Measurements from ENCODE around the gene ZMIZ1.
"Not testable (repeated sequence)": the region's sequence is repeated elsewhere in the genome, so short reads cannot be mapped to it uniquely, and the experiment has no call there.

Gene ZMIZ1

DNA sequence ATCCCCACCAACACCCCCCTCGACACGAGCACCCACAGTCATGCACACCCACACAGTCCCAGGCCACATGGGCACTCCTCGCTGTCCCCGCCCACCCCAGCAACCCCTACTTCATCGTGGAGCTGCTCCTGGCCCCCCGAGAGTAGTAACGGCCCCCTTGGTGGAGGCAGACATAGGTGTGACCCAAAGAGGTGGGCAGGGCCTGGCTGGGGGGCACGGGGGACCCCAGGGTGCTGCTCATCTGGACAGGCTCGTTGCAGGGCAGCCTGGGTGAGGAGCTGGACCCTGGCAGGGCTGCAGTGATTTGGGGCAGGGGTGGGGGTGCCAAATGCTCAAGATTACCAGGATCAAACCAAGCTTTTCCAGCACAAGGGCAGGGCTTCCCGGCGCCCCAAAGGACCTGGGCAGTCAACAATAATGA lies 42.4 kb upstream of the ZMIZ1 start:
- peaks cover 19 to 25% of the 10 kb centered on the region in 2 donors for H3K27me3 Mint-ChIP-seq
- DNase-seq: no peak
- H3K4me3 Mint-ChIP-seq: no peak overlapping the region
- peaks cover 5% of the 10 kb centered on the region in 2 donors for H3K4me1 Mint-ChIP-seq
- no peaks in the 10 kb centered on the region for H3K9me3 Mint-ChIP-seq
- no peak for ATAC-seq (replicated peaks)
- no peak overlapping the region for H3K27ac Mint-ChIP-seq
- H3K36me3 Mint-ChIP-seq: no peaks in the 10 kb centered on the region

DNA sequence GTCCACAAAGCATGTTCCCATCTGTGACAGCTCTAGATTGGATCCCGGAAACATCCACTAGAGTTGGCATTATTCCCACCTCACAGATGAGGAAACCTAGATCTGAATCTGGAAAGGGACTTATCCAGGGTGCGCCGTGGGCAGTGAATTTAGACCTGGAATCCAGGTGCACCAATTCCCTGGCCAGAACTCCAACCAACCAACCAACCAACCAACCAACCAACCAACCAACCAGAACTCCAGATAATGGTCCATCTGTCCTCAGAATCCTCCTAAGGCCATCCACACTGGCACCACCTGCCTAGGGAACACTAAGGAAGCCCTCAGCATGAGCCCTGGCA lies 42.0 kb upstream of the ZMIZ1 start:
- Mint-ChIP-seq H3K27ac (no peak overlapping the region), H3K27me3 (peaks cover 19 to 25% of the 10 kb centered on the region in 2 donors), H3K4me1 (peaks cover 5% of the 10 kb centered on the region in 2 donors), H3K36me3 (no peaks in the 10 kb centered on the region), H3K9me3 (no peaks in the 10 kb centered on the region), H3K4me3 (no peak overlapping the region)
- ATAC-seq (replicated peaks): no peak
- DNase-seq: no peak

DNA sequence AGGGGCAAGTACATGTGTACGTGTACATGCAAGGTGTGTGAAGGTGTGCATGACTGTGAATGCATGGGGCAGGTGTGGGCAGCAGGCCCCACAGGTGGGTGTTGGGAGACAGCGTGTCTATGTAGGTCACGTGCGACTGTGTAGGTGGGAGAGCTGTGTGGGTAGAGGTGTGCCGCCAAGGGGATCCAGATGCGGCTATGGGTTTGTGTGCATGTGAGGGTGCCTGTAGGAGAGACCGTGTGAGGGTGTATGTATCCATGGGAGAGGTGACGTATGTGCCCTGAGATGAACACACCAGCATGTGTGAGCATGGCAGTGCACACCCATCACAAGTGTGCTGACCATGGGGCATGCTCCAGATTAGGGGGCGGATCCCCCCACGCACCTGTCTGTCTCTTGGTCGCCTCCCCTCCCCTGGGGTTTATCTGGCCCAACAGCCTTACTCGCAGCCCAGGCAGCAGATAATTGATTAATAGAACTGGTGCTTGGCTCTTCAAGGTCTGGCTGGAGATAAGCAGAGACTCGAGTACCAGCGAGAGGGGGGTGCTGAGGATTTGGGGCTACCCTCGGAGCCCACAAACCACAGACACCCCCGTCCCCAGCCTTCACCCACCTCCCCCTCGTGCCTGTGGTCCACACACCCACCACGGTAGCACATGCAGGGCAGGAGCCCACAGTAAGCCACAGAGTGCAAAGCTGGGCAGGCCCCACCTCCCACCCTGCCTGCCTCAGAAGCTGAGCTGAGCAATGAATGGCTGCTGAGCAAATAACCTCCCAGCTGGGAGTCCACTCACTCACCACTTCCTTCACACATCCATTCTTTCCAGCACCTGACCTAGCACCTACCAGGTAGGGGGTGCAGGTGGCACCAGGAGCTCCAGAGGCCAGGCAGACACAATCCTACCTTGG lies 41.4 kb upstream of the ZMIZ1 start:
- no peak for DNase-seq
- peak in 1 of 2 donors; percentile 31 for ATAC-seq (replicated peaks)
- no peaks in the 10 kb centered on the region for H3K9me3 Mint-ChIP-seq
- peaks cover 5% of the 10 kb centered on the region in 2 donors for H3K4me1 Mint-ChIP-seq
- peaks cover 19 to 25% of the 10 kb centered on the region in 2 donors for H3K27me3 Mint-ChIP-seq
- H3K27ac Mint-ChIP-seq: no peak overlapping the region
- H3K4me3 Mint-ChIP-seq: no peak overlapping the region
- no peaks in the 10 kb centered on the region for H3K36me3 Mint-ChIP-seq

DNA sequence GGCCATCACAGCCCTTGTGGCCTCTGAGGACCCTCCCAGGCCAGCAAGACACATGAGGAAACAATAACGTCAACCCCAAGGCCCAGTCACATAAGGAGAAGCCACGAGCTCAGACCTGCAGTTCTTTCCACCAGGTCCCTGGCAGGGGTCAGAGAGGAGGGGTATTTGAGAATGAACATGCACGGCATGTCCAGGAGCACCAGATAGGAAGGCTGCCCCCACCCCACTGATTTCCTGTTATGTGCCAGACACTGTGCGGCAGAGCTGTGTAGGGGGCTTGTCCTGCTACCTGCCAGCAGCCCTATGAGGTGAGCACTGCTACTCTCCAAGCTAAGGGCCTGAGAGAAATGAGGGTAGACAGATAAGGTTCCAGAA lies 40.7 kb upstream of the ZMIZ1 start:
- Mint-ChIP-seq H3K9me3 (no peaks in the 10 kb centered on the region), H3K36me3 (no peaks in the 10 kb centered on the region), H3K27ac (no peak overlapping the region), H3K4me1 (peaks cover 5% of the 10 kb centered on the region in 2 donors), H3K27me3 (peaks cover 19 to 29% of the 10 kb centered on the region in 2 donors), H3K4me3 (no peak overlapping the region)
- DNase-seq: no peak
- no peak for ATAC-seq (replicated peaks)

DNA sequence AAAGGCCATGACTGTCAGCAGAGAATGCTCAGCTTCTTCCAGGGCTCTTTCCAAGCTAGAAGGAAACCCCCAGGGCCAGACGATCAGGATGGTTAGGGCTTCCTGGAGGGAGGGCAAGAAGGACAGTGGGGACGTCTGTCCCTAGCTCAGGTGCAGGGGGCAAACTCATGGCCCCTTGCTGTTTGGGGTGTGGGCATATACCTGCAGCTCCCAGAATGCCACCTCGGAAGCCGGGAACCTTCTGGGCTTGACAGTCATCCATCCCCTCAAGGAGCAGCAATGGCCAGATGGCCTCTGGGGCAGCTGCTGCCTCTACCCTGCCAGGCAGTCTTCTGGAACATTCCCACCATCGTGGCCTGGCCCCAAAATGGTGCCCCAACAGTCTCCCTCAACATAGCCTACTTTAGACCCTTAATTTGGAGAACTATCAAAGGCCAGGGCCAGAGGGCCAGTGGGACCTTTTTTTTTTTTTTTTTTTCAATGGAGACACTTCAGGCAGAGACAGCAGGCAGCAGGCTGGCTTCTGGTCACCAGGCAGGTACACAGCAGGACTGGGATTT lies 40.2 kb upstream of the ZMIZ1 start:
- Mint-ChIP-seq H3K36me3 (no peaks in the 10 kb centered on the region), H3K9me3 (no peaks in the 10 kb centered on the region), H3K27ac (no peak overlapping the region), H3K4me3 (no peak overlapping the region), H3K27me3 (peaks cover 19 to 33% of the 10 kb centered on the region in 2 donors), H3K4me1 (peaks cover 4 to 5% of the 10 kb centered on the region in 2 donors)
- DNase-seq (no peak), ATAC-seq (replicated peaks) (no peak)

DNA sequence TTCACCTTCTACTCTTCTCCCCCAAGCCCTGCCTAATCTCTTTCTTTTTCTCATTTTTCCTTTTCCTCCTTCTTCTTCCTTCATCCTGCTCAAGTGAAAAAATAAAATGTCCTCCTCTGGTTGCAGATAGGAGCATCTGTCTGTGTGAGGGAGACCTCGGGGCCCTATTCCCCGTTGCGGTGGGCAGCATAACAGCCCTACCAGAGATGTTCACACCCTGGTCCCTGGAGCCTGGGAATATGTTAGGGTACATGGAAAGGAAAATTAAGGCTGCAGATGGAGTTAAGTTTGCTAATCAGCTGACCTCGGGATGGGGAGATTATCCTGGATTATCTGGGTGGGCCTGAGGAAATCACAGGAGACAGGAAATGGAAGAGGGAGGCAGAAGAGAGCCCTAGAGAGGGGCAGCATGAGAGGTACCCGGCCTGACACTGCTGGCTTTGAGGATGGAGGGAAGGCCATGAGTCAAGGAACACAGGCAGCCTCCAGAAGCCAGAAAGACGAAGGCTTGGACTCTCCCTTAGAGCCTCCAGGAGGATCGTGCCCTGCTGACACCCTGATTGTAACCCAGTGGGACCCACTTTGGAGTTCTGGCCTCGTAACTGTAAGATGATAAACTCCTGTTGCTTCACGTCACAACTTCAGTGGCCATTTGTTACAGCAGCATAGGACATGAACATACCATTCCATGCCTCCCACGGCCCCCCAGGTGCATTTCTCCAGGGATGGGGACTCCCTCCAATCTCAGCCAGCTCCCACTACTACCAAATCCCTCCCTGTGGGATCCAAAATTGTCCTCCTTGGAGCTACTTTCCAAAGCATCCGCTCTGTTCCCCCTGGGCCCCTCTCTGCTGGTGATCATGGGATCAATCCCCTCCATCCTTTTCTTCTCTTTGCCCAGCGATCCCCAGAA lies 39.0 kb upstream of the ZMIZ1 start:
- H3K27ac Mint-ChIP-seq: no peak overlapping the region
- peaks cover 26 to 41% of the 10 kb centered on the region in 2 donors for H3K27me3 Mint-ChIP-seq
- H3K4me1 Mint-ChIP-seq: peaks cover 4 to 5% of the 10 kb centered on the region in 2 donors
- no peaks in the 10 kb centered on the region for H3K36me3 Mint-ChIP-seq
- H3K4me3 Mint-ChIP-seq: no peak overlapping the region
- DNase-seq (no peak), ATAC-seq (replicated peaks) (no peak)
- H3K9me3 Mint-ChIP-seq: no peaks in the 10 kb centered on the region

DNA sequence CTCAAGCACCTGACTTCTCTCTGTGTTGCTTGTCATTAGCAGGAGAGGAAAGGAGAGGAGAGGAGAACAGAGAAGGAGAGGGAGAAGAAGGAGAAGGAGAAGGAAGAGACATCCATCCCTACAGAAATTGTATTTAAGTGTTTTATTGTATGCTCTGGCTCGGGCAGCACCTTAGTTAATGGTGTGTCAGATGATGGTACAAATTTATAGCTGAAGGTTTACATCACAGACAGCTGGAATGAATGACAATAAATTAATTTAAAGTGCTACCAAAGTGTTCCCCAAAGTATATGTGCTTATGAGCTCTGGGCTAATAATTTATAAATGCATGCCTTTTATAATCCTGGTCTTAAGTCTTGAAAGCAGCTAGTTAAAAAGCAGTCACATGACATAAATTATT lies 38.1 kb upstream of the ZMIZ1 start:
- Mint-ChIP-seq H3K27me3 (peaks cover 24 to 48% of the 10 kb centered on the region in 2 donors), H3K36me3 (no peaks in the 10 kb centered on the region), H3K4me1 (peaks cover 2 to 5% of the 10 kb centered on the region in 2 donors)

DNA sequence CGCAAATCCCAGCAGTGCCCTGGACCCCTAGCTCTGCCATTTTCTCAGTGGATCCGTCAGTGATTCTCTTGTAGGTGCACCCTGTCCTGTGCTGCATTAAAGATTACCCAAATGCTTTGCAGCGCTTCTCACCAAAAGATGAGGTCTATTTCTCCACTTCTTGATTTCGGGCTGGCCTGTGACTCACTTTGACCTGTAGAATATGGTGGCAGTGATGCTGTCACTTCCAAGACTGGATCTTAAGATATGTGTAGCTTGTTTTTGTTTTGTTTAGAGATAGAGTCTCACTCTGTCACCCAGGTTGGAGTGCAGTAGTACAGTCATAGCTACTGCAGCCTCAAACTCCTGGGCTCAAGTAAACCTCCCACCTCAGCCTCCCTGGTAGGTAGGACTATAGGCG lies 37.0 kb upstream of the ZMIZ1 start:
- Mint-ChIP-seq H3K27me3 (peaks cover 20 to 43% of the 10 kb centered on the region in 2 donors), H3K9me3 (no peaks in the 10 kb centered on the region), H3K27ac (no peak overlapping the region), H3K4me3 (no peak overlapping the region), H3K4me1 (peaks cover 2 to 5% of the 10 kb centered on the region in 2 donors), H3K36me3 (no peaks in the 10 kb centered on the region)
- ATAC-seq (replicated peaks): no peak
- DNase-seq: no peak

More for the DNA sequence above, 38.1 kb upstream of the ZMIZ1 start:
- Mint-ChIP-seq H3K4me3 (no peak overlapping the region), H3K27ac (no peak overlapping the region), H3K9me3 (no peaks in the 10 kb centered on the region)
- ATAC-seq (replicated peaks) (no peak), DNase-seq (no peak)

DNA sequence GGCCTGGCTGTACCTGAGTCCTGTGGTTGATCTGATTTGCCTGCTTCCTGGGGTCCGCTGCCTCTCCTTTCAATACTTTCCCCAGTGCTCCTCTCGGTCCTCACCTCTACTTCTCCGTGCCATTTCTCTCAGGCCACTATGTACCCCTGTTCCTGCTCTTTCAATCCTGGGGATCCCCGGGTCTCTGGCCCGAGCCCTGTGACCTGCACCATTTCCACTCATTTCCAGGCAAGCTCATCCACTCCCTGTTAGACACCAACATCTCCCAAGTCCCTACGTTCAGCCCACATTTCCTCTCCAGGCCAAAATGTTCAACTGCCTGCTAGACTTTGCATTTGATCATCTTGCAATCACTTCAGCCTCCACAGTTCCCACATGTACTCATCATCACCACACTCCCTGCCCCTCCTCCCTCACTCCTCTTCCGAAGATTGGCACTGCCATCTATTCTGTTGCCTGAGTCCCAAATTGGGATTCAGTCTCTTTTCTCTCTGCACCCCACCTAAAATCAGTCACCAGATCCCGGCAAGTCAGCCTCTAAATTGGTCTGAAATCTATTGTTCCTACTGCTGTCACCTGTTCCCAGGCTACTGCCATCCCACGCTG lies 34.4 kb upstream of the ZMIZ1 start:
- Mint-ChIP-seq H3K36me3 (no peaks in the 10 kb centered on the region), H3K27ac (no peak overlapping the region), H3K27me3 (peaks cover 22 to 35% of the 10 kb centered on the region in 2 donors), H3K9me3 (no peaks in the 10 kb centered on the region), H3K4me3 (no peak overlapping the region), H3K4me1 (no peaks in the 10 kb centered on the region)
- no peak for ATAC-seq (replicated peaks)
- DNase-seq: no peak

DNA sequence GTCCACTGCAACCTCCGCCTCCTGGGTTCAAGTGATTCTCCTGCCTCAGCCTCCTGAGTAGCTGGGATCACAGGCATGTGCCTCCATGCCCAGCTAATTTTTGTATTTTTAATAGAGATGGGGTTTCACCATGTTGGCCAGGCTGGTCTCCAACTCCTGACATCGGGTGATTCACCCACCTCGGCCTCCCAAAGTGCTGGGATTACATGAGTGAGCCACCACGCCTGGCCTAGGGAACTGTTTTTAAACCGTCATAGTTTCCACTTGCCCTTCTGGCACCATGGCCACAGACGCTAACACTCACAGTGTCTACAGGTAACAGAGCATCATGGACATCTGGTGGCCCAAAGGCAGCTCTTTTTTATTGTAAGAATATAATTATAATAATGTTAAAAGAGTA lies 32.4 kb upstream of the ZMIZ1 start:
- peaks cover 27 to 30% of the 10 kb centered on the region in 2 donors for H3K27me3 Mint-ChIP-seq
- ATAC-seq (replicated peaks): not testable (repeated sequence)

DNA sequence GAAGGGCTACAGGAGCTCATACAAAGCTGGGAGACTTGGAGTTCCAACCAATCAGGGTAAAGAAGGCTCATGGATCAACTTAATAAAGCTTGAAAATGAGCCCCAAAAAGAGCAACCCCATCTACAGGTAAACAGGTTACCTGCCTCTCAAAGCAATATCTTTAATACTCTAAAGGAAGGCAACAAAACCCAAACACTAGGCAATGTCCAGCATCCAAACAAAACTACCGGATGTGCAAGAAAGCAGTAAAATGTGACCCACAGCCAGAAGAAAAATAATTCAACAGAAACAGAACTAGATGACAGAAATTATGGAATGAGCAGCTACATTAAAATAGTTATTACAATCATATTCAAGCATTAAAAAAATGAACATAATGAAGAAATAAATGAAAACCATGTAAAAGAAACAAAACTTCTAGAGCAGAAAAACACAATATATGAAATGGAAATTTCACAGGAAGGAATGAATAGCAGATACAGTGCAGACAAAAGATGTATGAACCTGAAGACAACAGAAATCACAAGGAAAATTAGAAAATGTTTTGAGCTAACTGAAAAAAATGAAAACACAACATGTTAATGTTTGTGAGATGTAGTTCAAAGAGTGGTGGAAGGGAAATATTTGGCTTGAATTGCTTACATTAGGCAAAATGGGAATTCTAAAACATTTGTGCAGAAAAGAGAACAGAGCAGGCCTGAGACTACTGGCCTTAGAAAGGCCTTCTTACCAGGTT lies 30.5 kb upstream of the ZMIZ1 start:
- Mint-ChIP-seq H3K27me3 (peaks cover 25 to 28% of the 10 kb centered on the region in 2 donors), H3K4me1 (no peaks in the 10 kb centered on the region), H3K36me3 (no peaks in the 10 kb centered on the region), H3K9me3 (no peaks in the 10 kb centered on the region), H3K4me3 (no peak overlapping the region), H3K27ac (no peak overlapping the region)
- no peak for ATAC-seq (replicated peaks)
- no peak for DNase-seq

More for the DNA sequence above, 32.4 kb upstream of the ZMIZ1 start:
- H3K9me3 Mint-ChIP-seq, DNase-seq, H3K36me3 Mint-ChIP-seq, H3K4me1 Mint-ChIP-seq, H3K4me3 Mint-ChIP-seq, H3K27ac Mint-ChIP-seq: not testable (repeated sequence)

DNA sequence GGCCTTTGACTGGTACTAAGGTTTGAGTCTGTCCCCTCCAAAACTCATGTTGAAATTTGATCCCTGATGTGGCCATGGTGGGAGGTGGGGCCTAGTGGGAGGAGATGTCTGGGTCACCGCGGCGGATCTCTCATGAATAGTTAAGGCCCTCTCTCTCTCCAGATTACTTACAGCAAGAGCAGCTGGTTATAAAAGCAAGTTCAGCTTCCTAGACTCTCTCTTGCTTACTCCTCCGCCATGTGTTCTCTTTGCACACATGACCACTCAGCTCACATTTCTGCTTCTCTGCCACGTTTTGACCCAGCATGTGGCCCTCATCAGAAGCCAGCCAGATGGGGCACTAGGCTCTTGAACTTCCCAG lies 29.9 kb upstream of the ZMIZ1 start:
- Mint-ChIP-seq H3K4me1 (no peaks in the 10 kb centered on the region), H3K27me3 (peaks cover 23 to 28% of the 10 kb centered on the region in 2 donors), H3K9me3 (no peaks in the 10 kb centered on the region), H3K27ac (no peak overlapping the region), H3K36me3 (no peaks in the 10 kb centered on the region), H3K4me3 (no peak overlapping the region)
- DNase-seq: no peak
- no peak for ATAC-seq (replicated peaks)

DNA sequence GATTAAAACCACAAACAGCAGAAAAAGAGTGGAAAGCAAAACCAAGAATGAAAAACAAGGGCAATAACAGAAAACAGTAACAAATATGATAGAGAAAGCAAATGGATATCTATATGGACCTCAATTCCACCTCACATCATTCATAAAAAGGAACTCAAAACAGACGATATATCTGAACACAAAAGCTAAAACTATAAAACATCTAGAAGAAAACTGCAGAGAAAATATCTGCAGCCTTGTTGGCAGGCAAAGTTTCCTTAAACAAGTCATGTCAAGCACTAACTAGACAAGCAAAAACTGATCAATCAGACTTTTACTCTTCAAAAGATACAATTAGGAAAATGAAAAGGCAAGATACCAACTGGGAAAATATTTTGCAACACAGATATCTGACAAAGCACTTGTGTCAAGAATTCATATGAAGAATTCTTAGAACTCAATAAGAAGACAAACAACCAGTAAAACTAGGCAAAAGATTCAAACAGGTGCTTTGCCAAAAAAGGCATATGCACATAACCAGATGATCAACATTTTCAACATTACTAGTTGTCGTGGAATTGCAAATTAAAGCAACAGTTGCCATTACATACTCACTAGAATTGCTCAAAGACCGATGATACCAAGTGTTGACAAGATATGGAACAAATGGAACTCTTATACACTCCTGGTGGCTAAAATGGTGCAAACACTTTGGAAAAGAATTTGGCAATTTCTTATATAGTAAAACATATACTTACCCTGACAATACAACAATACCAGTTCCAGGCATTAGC lies 25.9 kb upstream of the ZMIZ1 start:
- Mint-ChIP-seq H3K4me3 (no peak overlapping the region), H3K27ac (no peak overlapping the region), H3K9me3 (no peaks in the 10 kb centered on the region), H3K4me1 (peaks cover 10% of the 10 kb centered on the region in 2 donors), H3K27me3 (peaks cover 5 to 19% of the 10 kb centered on the region in 2 donors), H3K36me3 (no peaks in the 10 kb centered on the region)
- ATAC-seq (replicated peaks) (no peak), DNase-seq (no peak)

Data from stimulated activated naive B cell treated with anti-CD40 and anti-IgM and Interleukin-4, amounts not matched to agents 10 μg/mL and 1 μg/mL and 100 μg/mL, for 72 hours (primary cell).